Stimulated activated CD4-positive, alpha-beta T cell treated with anti-CD3 and anti-CD28 coated beads, Interleukin-12 subunit alpha, Interleukin-12 subunit beta, amount 100 ng/mL, for 24 hours (primary cell): ENCODE data around the gene NUP107.

ENCODE experiments used
- DNase-seq, 2 experiments: peaks; one replicate each; pipeline ENCODE4 v3.0.0-alpha.2; 2020; ENCODE audit warnings: low read depth in 2 of 2

NUP107 gene

GRCh38 chr12:68773582-68773981 lies 86.8 kb downstream of the NUP107 start:
- no peak for DNase-seq

- DNase-seq: no peak
Observed at GRCh38 chr12:68775121-68775630, 88.4 kb downstream of the NUP107 start.

- no peak for DNase-seq
Observed at GRCh38 chr12:68776976-68777610, 90.3 kb downstream of the NUP107 start.

GRCh38 chr12:68779280-68779679 lies 92.5 kb downstream of the NUP107 start:
- no peak for DNase-seq

- DNase-seq: no peak
Observed at GRCh38 chr12:68780731-68781130, 94.0 kb downstream of the NUP107 start.

- no peak for DNase-seq
Observed at GRCh38 chr12:68781728-68782127, 95.0 kb downstream of the NUP107 start.

- DNase-seq: no peak
Observed at GRCh38 chr12:68784015-68784414, 97.2 kb downstream of the NUP107 start.

GRCh38 chr12:68785358-68785757 lies 98.6 kb downstream of the NUP107 start:
- no peak for DNase-seq

GRCh38 chr12:68785823-68786222 lies 99.0 kb downstream of the NUP107 start:
- no peak for DNase-seq

GRCh38 chr12:68786929-68787328 lies 100.2 kb downstream of the NUP107 start:
- no peak for DNase-seq

- no peak for DNase-seq
Observed at GRCh38 chr12:68788554-68789143, 101.9 kb downstream of the NUP107 start.

GRCh38 chr12:68789144-68789878 lies 102.5 kb downstream of the NUP107 start:
- no peak for DNase-seq

GRCh38 chr12:68790081-68790951 lies 103.5 kb downstream of the NUP107 start:
- DNase-seq: no peak

- no peak for DNase-seq
Observed at GRCh38 chr12:68790952-68791234, 104.1 kb downstream of the NUP107 start.

- DNase-seq: no peak
Observed at GRCh38 chr12:68791897-68792481, 105.2 kb downstream of the NUP107 start.

GRCh38 chr12:68792952-68793351 lies 106.2 kb downstream of the NUP107 start:
- DNase-seq: no peak

- no peak for DNase-seq
Observed at GRCh38 chr12:68793436-68793835, 106.7 kb downstream of the NUP107 start.

- DNase-seq: no peak
Observed at GRCh38 chr12:68793975-68794652, 107.3 kb downstream of the NUP107 start.

- no peak for DNase-seq
Observed at GRCh38 chr12:68794653-68795251, 108.0 kb downstream of the NUP107 start.
